ENCODE measurements around the gene DLGAP4.

DLGAP4 gene

GRCh38 chr20:36298795-36299339, 7.3 kb upstream of the DLGAP4 start:
- TF ChIP-seq CTCF (IDR thresholded peaks at IDR 0.05; ENCODE audit: low read depth, low read length), result no peak
- H3K4me3 ChIP-seq (ENCODE audit: low read depth, low read length), result no peak overlapping the region

GRCh38 chr20:36299459-36299858, 6.7 kb upstream of the DLGAP4 start:
- no peak overlapping the region for H3K4me3 ChIP-seq (ENCODE audit: low read depth, low read length)
- no peak for TF ChIP-seq CTCF (IDR thresholded peaks at IDR 0.05; ENCODE audit: low read depth, low read length)

- no peak for TF ChIP-seq CTCF (IDR thresholded peaks at IDR 0.05; ENCODE audit: low read depth, low read length)
- no peak overlapping the region for H3K4me3 ChIP-seq (ENCODE audit: low read depth, low read length)
These were observed 4.6 kb upstream of the DLGAP4 start for GRCh38 chr20:36301359-36302119.

GRCh38 chr20:36303020-36303595, 3.0 kb upstream of the DLGAP4 start:
- no peak overlapping the region for H3K4me3 ChIP-seq (ENCODE audit: low read depth, low read length)
- no peak for TF ChIP-seq CTCF (IDR thresholded peaks at IDR 0.05; ENCODE audit: low read depth, low read length)

GRCh38 chr20:36303831-36304230, 2.3 kb upstream of the DLGAP4 start:
- no peak for TF ChIP-seq CTCF (IDR thresholded peaks at IDR 0.05; ENCODE audit: low read depth, low read length)
- H3K4me3 ChIP-seq (ENCODE audit: low read depth, low read length), result no peak overlapping the region

GRCh38 chr20:36304786-36305495, 1.2 kb upstream of the DLGAP4 start:
- no peak overlapping the region for H3K4me3 ChIP-seq (ENCODE audit: low read depth, low read length)

More at GRCh38 chr20:36304786-36305495, 1.2 kb upstream of the DLGAP4 start:
- no peak for TF ChIP-seq CTCF (IDR thresholded peaks at IDR 0.05; ENCODE audit: low read depth, low read length)

Data from WI38 (cell line).